Stimulated activated CD4-positive, alpha-beta T cell treated with anti-CD3 and anti-CD28 coated beads, TNF-alpha, amount 100 ng/mL, for 48 hours (primary cell): ENCODE data around the gene SELL.
"Not testable (repeated sequence)": the region's sequence is repeated elsewhere in the genome, so short reads cannot be mapped to it uniquely, and the experiment has no call there.

Experiments used
- DNase-seq, 3 donors: peaks; one replicate each; pipeline ENCODE4 v3.0.0-alpha.2; 2020; ENCODE audit warnings: low read depth in 3 of 3

Gene SELL

GRCh38 chr1:169667699-169668596 is 43.5 kb downstream of the SELL start:
- DNase-seq = not testable (repeated sequence)

GRCh38 chr1:169667227-169667639 is 44.2 kb downstream of the SELL start:
- not testable (repeated sequence) for DNase-seq

DNA sequence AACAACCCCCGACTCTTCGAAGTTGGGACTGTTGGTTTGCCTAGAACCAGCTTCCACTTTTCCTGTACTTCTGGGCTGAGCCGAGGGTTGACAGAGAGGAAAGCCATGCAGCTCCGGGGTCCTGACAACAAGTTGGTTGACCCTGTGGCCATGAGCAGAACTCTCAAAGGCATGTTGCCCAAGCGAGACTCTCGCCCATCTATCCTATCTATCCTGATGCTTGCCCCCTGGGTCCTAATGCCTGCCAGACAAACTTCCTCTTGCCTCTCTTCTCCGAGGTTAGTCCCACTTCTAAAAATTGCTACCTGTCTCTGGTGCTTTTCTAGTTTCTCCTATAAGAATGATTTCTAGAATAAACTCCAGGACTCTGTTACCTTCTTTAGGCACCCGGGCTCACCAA is 48.7 kb downstream of the SELL start:
- not testable (repeated sequence) for DNase-seq

GRCh38 chr1:169661066-169661465 is 50.4 kb downstream of the SELL start:
- DNase-seq = not testable (repeated sequence)

DNA sequence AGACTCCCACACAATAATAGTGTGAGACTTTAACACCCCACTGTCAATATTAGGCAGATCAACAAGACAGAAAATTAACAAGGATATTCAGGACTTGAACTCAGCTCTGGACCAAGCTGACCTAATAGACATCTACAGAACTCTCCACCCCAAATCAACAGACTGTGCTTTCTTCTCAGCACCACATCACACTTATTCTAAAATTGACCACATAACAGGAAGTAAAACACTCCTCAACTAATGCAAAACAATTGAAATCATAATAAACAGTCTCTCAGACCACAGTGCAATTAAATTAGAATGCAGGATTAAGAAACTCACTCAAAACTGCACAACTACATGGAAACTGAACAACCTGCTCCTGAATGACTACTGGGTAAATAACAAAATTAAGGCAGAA is 52.6 kb downstream of the SELL start:
- not testable (repeated sequence) for DNase-seq

DNA sequence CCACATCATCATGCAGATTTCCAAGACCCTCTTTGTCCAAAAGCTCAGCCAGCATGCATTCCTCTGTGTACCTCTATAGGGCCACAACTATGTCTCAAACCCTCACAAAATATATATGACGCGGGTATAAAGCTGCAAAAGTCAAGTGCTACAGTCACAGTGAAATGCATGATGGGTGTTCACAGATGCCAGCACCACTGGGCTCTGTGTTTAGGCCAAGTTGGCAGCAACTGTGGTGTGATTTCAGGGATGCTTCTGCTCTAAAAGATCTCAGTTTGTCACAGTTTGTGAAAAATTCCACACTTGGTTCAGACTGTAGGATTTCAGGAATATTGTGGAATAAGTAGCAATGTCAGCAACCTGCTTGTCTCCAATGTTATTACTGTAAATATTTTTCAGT is 57.5 kb downstream of the SELL start:
- no peak for DNase-seq

DNA sequence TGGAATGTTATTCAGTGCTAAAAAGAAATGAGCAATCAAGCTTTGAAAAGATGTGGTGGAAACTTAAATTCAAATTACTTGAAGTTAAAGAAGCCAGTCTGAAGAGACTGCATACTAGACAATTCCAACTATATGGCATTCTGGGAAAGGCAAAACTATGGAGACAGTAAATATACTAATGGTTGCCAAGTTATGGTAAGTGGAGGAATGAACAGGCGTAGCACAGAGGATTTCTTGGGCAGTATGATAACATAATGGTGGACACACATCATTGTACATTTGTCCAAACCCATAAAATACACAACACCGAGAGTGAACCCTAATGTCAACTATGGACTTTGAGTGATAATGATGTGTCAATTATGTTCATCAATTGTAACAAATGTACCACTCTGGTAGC is 60.4 kb downstream of the SELL start:
- DNase-seq = no peak

- DNase-seq = no peak
Observed at GRCh38 chr1:169650551-169650950, 60.9 kb downstream of the SELL start.

DNA sequence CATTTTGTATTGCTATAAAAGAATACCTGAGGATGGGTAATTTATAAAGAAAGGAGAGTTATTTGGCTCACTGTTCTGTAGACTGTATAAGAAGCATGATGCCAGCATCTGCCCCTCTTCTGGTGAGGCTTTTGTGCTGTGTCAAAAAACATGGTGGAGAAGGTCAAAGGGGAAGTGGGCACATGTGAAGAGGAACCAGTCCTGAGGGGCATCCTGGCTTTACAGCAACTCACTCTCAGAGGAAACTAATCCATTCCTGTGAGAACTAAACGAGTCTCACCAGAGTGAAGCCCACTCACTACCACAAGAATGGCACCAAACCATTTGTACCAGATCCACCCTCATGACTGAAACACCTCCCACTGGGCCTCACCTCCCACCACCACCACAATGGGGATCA is 62.7 kb downstream of the SELL start:
- DNase-seq = no peak

DNA sequence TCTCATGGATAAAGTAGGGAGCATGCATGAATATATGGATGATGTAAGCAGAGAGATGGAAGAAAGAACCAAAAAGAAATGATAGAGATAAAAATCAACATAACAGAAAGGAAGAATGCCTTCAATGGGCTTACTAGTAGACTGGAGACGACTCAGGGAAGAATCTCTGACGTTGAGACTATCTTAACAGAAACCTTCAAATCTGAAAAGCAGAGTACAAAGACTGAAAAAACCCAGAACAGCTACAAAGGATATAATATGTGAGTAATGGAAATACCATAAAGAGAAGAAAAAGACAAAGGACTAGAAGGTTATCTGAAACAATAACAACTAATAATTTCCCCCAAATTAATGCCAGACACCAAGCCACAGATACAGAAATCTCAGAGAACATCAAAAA is 63.2 kb downstream of the SELL start:
- DNase-seq = no peak

GRCh38 chr1:169647512-169647911 is 63.9 kb downstream of the SELL start:
- DNase-seq = no peak

GRCh38 chr1:169644297-169644696 is 67.1 kb downstream of the SELL start:
- DNase-seq = no peak
